ENCODE results near the gene PRDX2. TPM values are rescaled to one million over a fixed set of nuclear protein-coding genes. Genes with fewer than 3 reads are reported as not detected.
A peak's percentile ranks its signal among the peaks of the same experiment; 100 is the strongest.

PRDX2 gene
- total and polyA plus RNA-seq, 2 experiments from 2014 or later, result 346 to 465 TPM

DNA sequence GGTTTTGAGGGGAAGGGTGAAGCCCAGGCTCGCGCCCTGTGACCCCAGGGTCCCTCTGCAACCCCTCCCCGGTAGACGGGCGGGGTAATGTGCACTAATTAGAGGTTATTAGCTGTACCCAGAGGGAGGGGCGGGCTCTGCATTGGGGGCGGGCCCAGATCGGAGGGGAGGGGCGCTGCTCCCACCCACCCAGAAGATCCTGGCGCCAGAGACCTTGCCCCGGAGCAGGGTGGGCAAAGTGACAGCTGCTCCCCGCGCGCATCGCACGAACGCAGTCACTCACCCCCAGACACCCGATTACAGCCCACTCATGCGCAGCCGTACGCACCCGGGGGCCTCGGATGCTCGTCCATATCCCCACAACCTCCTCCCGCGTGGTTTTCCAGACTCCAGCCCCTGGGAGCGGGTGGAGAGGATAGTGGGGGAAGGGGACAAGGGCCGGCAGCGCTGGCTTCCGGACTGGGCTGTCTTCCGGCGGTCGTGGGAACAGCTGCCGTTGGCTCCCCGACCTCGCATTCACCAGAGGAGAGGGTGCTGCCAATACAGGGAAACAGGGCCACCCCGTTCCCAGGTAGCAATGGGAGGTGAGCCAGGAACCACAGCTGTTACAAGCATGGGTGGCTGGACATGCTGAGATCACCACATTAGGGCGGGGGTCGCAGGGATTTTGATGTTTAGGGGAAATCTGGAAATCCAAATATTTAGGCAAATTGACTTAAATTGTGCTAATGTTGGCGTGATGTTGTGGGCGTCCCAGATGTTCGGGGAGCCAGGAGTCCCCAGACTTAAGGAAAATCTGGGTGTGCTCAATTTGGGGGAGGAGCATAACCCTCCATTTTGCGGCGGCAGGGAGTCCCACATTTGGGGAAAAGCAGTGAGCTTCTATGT is 23.3 kb downstream of the PRDX2 start:
- Histone ChIP-seq H3K27me3 (ENCODE audit: insufficient read depth) (no peaks in the 10 kb centered on the region), H3K9me2 (ENCODE audit: insufficient read depth) (no peaks in the 10 kb centered on the region), H3K36me3 (ENCODE audit: insufficient read depth) (0 out of 2 replicates have a peak, but pooled peaks cover 7% of the 10 kb centered on the region), H3K4me1 (ENCODE audit: insufficient read depth) (peaks cover 18% of the 10 kb centered on the region), H3K4me3 (peak overlapping the region; percentile 83), H4K20me1 (replicated peaks; ENCODE audit: insufficient read depth) (no peaks in the 10 kb centered on the region; the same call in 1 of the 2 replicates), H3K4me2 (peak overlapping the region; percentile 98), H3F3A (replicated peaks; ENCODE audit: low read depth) (peaks cover 38% of the 10 kb centered on the region), H3K79me2 (replicated peaks; ENCODE audit: insufficient read depth) (peaks cover 6% of the 10 kb centered on the region; the same call in 1 of the 2 replicates), H2AFZ (peak overlapping the region; percentile 96), H3K27ac (ENCODE audit: low read depth) (peak overlapping the region; percentile 79)
- Mint-ChIP-seq H3K36me3 (ENCODE audit: low read depth) (peaks cover 14% of the 10 kb centered on the region), H3K27ac (peak overlapping the region; percentile 30; the same call in 1 of the 2 replicates), H3K9me3 (no peaks in the 10 kb centered on the region; the same call in 2 of the 3 replicates), H3K27me3 (ENCODE audit: insufficient read depth, low read depth, poor library complexity) (peaks cover 16% of the 10 kb centered on the region), H3K4me3 (peak overlapping the region; percentile 84), H3K4me1 (peaks cover 29% of the 10 kb centered on the region)
- DNase-seq (ENCODE audit: low spot score) (peak; percentile 68), ATAC-seq (peak; percentile 21)
- TF ChIP-seq, protein P1, sequence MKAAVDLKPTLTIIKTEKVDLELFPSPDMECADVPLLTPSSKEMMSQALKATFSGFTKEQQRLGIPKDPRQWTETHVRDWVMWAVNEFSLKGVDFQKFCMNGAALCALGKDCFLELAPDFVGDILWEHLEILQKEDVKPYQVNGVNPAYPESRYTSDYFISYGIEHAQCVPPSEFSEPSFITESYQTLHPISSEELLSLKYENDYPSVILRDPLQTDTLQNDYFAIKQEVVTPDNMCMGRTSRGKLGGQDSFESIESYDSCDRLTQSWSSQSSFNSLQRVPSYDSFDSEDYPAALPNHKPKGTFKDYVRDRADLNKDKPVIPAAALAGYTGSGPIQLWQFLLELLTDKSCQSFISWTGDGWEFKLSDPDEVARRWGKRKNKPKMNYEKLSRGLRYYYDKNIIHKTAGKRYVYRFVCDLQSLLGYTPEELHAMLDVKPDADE (IDR thresholded peaks at IDR 0.05), result no peak
- no peak for TF ChIP-seq CREB1 (CRISPR knock-in tag; IDR thresholded peaks at IDR 0.05; ENCODE audit: low read depth)
- TF ChIP-seq POLR2AphosphoS5 (IDR thresholded peaks at IDR 0.05; ENCODE audit: low read depth), result peak; percentile 47

- H4K20me1 ChIP-seq (replicated peaks; ENCODE audit: insufficient read depth), result no peaks in the 10 kb centered on the region; the same call in 1 of the 2 replicates
- H3K4me1 Mint-ChIP-seq, result peaks cover 29% of the 10 kb centered on the region
- no peaks in the 10 kb centered on the region; the same call in 2 of the 3 replicates for H3K9me3 Mint-ChIP-seq
- peak overlapping the region; percentile 96 for H2AFZ ChIP-seq
- H3K4me1 ChIP-seq (ENCODE audit: insufficient read depth), result peaks cover 18% of the 10 kb centered on the region
- peak overlapping the region; percentile 83 for H3K4me3 ChIP-seq
- 0 out of 2 replicates have a peak overlapping the region, but pooled peaks have one; percentile 52 for H3K27ac ChIP-seq (ENCODE audit: low read depth)
- H3K4me3 Mint-ChIP-seq, result peak overlapping the region; percentile 84
- H3K27me3 ChIP-seq (ENCODE audit: insufficient read depth), result no peaks in the 10 kb centered on the region
- peaks cover 16% of the 10 kb centered on the region for H3K27me3 Mint-ChIP-seq (ENCODE audit: insufficient read depth, low read depth, poor library complexity)
- peak overlapping the region; percentile 98 for H3K4me2 ChIP-seq
- peaks cover 39% of the 10 kb centered on the region for H3F3A ChIP-seq (replicated peaks; ENCODE audit: low read depth)
- peaks cover 6% of the 10 kb centered on the region; the same call in 1 of the 2 replicates for H3K79me2 ChIP-seq (replicated peaks; ENCODE audit: insufficient read depth)
- no peaks in the 10 kb centered on the region for H3K9me2 ChIP-seq (ENCODE audit: insufficient read depth)
- H3K36me3 ChIP-seq (ENCODE audit: insufficient read depth), result 0 out of 2 replicates have a peak, but pooled peaks cover 7% of the 10 kb centered on the region
- ATAC-seq, result peak; percentile 52
- DNase-seq (ENCODE audit: low spot score), result peak; percentile 93
- peaks cover 15% of the 10 kb centered on the region for H3K36me3 Mint-ChIP-seq (ENCODE audit: low read depth)
- TF ChIP-seq, protein P1 (IDR thresholded peaks at IDR 0.05), result no peak
- TF ChIP-seq CREB1 (CRISPR knock-in tag; IDR thresholded peaks at IDR 0.05; ENCODE audit: low read depth) (peak; percentile 59), NANOG (IDR thresholded peaks at IDR 0.05; ENCODE audit: borderline replicate concordance) (no peak), POLR2AphosphoS5 (IDR thresholded peaks at IDR 0.05; ENCODE audit: low read depth) (0 out of 2 replicates have a peak, but pooled peaks have one; percentile 19)
- TF ChIP-seq, protein P2, sequence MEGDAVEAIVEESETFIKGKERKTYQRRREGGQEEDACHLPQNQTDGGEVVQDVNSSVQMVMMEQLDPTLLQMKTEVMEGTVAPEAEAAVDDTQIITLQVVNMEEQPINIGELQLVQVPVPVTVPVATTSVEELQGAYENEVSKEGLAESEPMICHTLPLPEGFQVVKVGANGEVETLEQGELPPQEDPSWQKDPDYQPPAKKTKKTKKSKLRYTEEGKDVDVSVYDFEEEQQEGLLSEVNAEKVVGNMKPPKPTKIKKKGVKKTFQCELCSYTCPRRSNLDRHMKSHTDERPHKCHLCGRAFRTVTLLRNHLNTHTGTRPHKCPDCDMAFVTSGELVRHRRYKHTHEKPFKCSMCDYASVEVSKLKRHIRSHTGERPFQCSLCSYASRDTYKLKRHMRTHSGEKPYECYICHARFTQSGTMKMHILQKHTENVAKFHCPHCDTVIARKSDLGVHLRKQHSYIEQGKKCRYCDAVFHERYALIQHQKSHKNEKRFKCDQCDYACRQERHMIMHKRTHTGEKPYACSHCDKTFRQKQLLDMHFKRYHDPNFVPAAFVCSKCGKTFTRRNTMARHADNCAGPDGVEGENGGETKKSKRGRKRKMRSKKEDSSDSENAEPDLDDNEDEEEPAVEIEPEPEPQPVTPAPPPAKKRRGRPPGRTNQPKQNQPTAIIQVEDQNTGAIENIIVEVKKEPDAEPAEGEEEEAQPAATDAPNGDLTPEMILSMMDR (conservative IDR thresholded peaks at IDR 0.05; ENCODE audit: low read depth in 2 of 2), result peak; percentile 92 to 96
- TF ChIP-seq, protein P3, sequence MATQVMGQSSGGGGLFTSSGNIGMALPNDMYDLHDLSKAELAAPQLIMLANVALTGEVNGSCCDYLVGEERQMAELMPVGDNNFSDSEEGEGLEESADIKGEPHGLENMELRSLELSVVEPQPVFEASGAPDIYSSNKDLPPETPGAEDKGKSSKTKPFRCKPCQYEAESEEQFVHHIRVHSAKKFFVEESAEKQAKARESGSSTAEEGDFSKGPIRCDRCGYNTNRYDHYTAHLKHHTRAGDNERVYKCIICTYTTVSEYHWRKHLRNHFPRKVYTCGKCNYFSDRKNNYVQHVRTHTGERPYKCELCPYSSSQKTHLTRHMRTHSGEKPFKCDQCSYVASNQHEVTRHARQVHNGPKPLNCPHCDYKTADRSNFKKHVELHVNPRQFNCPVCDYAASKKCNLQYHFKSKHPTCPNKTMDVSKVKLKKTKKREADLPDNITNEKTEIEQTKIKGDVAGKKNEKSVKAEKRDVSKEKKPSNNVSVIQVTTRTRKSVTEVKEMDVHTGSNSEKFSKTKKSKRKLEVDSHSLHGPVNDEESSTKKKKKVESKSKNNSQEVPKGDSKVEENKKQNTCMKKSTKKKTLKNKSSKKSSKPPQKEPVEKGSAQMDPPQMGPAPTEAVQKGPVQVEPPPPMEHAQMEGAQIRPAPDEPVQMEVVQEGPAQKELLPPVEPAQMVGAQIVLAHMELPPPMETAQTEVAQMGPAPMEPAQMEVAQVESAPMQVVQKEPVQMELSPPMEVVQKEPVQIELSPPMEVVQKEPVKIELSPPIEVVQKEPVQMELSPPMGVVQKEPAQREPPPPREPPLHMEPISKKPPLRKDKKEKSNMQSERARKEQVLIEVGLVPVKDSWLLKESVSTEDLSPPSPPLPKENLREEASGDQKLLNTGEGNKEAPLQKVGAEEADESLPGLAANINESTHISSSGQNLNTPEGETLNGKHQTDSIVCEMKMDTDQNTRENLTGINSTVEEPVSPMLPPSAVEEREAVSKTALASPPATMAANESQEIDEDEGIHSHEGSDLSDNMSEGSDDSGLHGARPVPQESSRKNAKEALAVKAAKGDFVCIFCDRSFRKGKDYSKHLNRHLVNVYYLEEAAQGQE (IDR thresholded peaks at IDR 0.05; ENCODE audit: unreplicated experiment), result no peak
- H3K27ac Mint-ChIP-seq, result no peak overlapping the region
Observed at GRCh38 chr19:12777217-12778016, 24.2 kb downstream of the PRDX2 start.
